Upper lobe of left lung (tissue), 4 donors: ENCODE results near the gene CLIC2.

Source experiments
- EP300 ChIP-seq, 4 donors: sonication (generic); formaldehyde crosslinking; IDR thresholded peaks; one replicate each; pipeline ENCODE4 v1.5.1; 2017; ENCODE audit warnings: antibody characterized with exemption in 4 of 4, control low read depth in 2 of 4
- TF ChIP-seq, protein P1 (sequence below), 6 experiments: fragments of 450-650 bp in 4 of 6; fragments of 200-600 bp in 2 of 6; sonication (generic) in 2 of 6; IDR thresholded peaks; one replicate each; pipeline ENCODE4 v1.5.1; 2016 to 2019; ENCODE audit warnings: antibody characterized with exemption in 6 of 6

GRCh38 chrX:155266439-155266838, 68.0 kb downstream of the CLIC2 start:
- TF ChIP-seq, protein P1, sequence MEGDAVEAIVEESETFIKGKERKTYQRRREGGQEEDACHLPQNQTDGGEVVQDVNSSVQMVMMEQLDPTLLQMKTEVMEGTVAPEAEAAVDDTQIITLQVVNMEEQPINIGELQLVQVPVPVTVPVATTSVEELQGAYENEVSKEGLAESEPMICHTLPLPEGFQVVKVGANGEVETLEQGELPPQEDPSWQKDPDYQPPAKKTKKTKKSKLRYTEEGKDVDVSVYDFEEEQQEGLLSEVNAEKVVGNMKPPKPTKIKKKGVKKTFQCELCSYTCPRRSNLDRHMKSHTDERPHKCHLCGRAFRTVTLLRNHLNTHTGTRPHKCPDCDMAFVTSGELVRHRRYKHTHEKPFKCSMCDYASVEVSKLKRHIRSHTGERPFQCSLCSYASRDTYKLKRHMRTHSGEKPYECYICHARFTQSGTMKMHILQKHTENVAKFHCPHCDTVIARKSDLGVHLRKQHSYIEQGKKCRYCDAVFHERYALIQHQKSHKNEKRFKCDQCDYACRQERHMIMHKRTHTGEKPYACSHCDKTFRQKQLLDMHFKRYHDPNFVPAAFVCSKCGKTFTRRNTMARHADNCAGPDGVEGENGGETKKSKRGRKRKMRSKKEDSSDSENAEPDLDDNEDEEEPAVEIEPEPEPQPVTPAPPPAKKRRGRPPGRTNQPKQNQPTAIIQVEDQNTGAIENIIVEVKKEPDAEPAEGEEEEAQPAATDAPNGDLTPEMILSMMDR (IDR thresholded peaks at IDR 0.05), result no peak
- TF ChIP-seq EP300 (IDR thresholded peaks at IDR 0.05), result no peak
